ENCODE results near the gene CYP4F3. TPM values are rescaled to one million over a fixed set of nuclear protein-coding genes. Genes with fewer than 3 reads are reported as not detected.
A peak's percentile ranks its signal among the peaks of the same experiment; 100 is the strongest.
"Not testable (repeated sequence)": the region's sequence is repeated elsewhere in the genome, so short reads cannot be mapped to it uniquely, and the experiment has no call there.

Gene CYP4F3
- total RNA-seq, 1 donor from 2014 or later: 0.96 TPM

DNA sequence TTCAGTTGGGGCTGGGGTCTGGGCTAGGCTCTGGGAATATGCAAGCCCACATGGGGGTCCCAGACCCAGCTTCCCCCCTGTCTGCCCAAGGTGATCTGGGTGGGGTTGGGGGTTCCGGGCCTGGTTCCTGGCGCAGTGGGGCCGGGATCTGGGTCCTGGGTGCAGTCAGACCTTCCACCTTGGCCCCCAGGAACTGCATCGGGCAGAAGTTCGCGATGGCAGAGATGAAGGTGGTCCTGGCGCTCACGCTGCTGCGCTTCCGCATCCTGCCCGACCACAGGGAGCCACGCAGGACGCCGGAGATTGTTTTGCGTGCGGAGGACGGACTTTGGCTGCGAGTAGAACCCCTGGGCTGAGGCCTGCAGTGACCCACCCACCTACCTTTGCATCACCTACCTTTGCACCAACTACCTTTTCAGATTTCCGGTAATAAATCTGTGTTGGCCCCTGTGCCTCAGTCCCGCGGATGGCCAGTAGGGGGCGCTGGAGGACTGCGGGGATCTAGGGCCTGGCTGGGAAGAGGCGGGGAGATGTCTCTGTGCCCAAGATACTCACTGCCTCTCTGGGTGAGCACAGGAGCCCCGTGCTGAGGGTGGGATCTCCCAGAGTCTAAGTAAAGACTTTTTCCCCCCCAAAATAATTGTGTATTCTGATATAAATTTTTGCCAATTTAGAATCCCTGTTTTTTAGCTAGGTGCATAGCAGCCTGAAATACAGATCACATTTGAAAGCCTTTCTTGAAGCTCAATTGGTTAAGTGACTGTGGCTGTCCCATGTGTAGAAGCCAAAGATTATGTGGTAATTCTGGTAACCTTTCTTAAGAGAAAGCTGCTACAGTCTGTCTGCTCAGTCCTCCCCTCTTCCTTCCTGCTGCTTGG, 11.5 kb upstream of the CYP4F3 start:
- DNase-seq (ENCODE audit: low spot score): peak; percentile 57

DNA sequence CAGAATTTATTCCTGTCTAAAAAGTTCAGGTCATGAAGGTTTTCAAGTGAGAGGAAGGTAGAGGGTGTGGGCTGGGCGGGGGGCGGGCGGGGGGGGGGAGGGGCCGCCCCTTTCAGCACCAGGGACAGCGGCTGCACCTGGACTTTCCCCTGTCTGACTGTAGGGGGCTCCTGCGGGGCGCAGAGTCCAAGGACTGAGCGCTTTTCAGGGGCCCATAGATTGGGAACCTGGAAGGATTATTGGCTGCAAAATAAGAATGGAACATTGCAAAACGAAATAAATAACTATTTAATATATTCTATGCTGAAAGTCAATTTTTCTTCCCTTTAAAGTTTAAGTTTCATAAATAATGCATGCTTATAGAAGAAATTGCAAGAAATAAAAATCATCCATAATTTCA, 8.9 kb upstream of the CYP4F3 start:
- DNase-seq (ENCODE audit: low spot score): no peak

DNA sequence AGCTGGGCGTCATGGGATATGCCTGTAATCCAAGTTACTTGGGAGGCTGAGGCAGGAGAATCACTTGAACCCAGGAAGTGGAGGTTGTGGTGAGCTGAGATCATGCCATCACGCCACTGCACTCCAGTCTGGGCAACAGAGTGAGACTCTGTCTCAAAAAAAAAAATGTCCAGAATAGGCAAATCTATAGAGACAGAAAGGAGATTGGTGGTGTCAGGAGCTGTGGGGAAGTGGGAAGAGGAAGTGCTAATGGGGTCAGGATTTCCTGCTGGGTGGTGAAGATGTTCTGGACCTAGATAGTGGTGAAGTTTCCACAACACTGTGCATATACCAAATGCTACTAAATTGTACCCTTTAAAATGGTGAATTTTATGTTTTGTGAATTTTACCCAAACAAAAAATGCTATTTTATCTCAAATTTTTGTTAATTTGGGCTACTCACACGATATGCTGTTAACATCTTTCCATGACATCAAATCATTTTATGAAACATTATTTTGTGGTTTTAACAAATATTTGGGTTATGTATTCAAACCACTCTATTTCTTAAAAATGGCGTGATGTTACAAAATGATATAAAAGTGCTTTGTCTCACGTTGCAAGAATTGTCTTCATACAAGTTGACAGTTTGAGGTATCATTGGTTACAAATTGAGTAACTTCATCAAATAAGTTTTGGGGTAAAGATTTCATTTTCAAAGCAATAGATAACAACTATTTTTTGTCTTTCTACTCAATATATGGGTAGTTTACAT, 7.4 kb upstream of the CYP4F3 start:
- no peak for DNase-seq (ENCODE audit: low spot score)

DNA sequence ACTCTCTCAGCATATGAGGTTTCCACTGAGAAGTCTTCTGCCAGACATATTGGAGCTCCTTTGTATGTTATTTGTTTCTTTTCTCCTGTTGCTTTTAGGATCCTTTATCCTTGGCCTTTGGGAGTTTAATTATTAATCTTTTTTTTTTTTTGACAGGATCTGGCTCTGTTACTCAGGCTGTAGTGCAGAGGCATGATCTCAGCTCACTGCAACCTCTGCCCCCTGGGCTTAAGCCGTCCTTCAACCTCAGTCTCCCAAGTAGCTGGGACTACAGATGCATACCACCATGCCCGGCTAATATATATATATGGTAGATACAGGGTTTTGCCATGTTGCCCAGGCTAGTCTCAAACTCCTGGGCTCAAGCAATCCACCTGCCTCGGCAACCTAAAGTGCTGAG, 6.6 kb upstream of the CYP4F3 start:
- no peak for DNase-seq (ENCODE audit: low spot score)

DNA sequence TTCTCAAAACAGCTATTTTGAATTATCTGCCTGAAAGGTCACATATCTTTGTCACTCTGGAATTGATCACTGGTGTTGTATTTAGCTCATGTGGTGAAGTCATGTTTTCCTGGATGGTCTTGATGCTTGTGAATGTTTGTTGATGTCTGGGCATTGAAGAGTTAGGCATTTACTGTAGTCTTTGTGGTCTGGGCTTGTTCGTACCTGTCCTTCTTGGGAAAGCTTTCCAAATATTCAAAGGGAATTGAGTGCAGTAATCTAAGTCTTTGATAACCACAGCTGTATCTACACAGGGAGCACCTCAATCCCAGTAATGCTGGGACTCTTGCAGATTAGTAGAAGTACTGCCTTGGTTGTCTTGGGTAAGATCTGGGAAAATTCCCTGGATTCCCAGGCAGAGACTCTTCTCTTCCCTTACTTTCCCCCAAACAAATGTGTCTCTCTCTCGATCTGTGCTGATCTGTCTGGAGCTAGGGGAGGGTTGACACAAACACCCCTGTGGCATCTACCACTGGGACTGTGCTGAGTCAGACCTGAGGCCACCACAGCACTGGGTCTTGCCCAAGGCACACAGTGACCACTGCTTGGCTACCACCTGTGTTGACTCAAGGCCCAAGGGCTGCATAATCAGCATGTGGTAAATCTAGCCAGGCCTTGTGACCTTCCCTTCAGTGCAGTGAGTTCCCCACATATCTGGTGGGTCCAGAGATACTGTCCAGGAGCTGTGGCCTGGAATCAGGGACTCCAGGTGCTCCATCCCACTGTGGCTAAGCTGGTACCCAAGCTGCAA, 5.5 kb upstream of the CYP4F3 start:
- no peak for DNase-seq (ENCODE audit: low spot score)

DNA sequence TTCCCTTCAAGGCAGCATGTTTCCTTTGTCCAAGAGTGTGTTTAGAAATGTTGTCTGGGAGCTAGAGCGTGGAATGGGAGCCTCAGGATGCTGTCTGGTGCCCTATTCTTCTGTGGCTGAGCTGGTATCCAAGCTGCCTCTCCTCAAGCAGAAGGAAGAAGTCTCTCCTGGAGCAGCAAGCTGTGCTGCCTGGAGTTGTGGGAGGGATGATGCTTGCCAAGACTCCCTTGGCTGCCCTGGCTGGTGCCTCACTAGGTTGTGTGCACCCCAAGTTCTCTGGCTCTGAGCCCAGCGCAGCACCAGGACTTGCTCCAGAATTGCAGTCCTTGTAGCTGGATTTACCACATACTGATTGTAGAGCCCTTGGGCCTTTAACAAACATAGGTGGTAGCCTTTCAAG, 4.7 kb upstream of the CYP4F3 start:
- no peak for DNase-seq (ENCODE audit: low spot score)

DNA sequence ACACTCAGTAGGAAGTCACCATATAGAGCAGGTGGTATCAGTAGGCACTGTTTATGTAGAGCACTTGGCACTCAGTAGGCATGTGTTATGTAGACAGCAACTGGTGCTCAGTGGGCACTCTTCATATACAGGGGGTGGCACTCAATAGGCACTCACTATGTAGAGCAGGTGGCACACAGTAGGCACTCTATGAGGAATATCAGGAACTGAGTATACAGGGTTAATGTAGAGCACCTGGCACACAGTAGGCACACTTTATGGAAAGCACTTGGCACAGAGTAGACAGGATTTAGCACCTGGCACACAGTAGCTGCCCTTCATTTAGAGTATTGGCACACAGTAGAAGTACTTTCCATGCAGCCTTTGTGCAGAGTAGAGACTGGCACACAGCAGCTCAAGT, 1.1 kb upstream of the CYP4F3 start:
- no peak for DNase-seq (ENCODE audit: low spot score)

DNA sequence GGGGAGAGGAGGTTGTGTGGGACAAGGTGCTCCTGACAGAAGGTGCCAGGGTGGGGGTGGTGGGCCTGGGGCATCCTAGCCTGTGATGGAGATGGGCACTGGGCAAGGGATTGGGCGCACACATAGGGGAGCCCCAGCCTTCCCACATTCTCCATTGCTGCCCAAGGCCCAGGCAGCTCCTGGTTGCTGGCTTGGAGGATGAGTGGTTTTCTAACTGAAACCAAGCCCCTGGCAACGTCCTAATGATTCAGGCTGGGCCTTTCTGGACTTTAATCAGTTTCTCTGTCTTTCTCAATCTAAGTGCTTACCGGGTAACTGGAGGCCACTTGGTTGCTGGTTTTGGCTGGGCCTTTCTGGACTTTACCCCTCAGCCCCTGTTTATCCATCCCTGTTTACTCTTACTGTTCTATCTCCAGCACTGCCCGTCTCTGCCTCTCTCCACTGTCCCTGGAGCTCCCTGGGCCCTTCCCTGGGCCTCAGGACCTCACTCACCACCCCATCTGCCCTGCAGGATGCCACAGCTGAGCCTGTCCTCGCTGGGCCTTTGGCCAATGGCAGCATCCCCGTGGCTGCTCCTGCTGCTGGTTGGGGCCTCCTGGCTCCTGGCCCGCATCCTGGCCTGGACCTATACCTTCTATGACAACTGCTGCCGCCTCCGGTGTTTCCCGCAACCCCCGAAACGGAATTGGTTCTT, 354 bp downstream of the CYP4F3 start:
- DNase-seq (ENCODE audit: low spot score): no peak

DNA sequence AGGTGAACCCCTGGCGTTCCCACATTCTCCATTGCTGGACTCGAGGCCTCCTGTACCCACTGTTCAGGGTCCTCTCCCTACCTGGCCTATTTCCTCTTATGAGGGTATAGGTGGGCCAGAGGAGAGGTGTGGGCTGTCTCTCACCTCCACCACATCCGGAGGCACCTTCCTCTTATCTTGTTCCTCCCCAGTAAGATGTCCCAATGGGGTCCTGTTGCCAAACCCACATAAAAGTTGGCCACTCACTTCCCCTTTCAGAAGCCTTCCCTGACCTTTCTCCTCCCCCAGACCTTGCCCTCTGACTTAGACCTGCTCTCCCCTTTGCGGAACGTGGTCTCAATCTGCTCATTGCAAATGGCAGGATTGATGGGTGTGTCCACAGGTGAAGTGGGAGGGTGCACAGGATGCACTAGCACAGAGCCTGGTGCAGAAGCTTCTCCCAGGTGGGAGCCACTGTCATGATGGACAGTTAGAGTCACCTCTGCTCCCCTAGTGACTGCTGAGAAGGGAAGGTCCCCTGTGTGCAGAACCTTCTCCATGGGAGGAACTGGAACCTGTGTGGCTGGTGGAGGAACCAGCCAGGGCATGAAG, 1.3 kb downstream of the CYP4F3 start:
- DNase-seq (ENCODE audit: low spot score): no peak

DNA sequence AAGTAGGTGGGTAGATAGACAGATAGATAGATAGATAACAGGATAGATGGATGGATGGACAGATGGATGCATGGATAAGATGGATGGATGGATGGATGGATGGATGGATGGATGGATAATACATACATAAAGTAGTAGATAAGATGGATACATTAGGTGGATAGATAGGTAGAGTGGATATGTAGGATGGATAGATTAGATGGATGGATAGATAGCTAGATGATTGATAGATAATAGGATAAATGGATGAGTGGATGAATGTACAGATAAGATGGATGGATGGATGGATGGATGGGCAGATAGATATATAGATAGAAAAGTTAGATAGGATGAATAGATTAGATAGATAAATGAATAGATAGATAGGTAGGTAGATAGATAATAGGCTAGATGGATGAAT, 2.1 kb downstream of the CYP4F3 start:
- DNase-seq (ENCODE audit: low spot score): no peak

DNA sequence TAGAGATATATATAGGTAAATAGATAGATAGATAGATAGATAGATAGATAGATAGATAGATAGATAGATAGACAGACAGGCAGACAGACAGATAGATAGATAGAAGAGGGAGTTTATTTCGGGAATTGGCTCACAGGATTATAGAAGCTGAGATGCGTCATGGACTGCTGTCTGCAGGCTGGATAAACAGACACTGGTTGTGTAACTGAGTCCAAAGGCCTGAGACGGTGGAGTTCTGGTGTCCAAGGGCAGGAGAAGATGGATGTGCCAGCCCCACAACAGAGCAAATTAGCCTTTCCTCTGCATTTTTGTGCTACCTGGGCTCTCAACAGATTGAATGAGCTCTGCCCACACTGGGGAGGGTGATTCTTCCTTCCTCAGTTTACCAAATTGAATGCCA, 2.7 kb downstream of the CYP4F3 start:
- no peak for DNase-seq (ENCODE audit: low spot score)

DNA sequence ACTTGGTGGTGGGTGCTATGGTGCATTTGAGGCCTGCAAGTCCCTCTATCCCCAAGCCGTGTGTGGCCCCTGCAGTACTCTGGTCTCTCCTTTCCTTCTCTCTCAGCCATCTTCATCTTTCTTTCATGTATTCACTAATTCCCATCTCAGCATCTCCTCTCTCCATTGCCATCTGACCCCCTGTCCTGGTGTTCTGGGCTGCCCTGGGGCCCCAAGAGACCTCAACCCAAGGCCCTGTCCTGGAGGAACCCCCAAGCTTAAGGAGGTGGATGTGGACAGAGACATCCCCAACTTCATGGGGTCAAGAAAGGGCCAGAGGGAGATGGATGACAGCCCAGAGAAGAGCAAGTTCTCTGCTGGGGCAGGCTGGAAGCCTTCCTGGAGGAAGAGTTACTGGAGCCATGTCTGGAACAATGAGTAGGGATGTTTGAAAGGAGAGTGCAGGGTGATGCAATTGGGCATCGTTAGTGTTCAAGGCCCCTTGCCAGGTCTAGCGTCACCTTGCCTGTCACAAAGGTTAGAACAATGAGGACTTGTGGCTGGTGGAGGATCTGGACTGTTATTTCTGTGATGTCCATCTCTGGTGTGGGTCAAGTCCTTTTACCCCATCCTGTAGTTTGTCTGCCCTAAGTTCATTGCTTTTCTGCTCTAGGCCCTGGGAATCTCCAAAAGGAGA, 3.5 kb downstream of the CYP4F3 start:
- DNase-seq (ENCODE audit: low spot score): no peak

DNA sequence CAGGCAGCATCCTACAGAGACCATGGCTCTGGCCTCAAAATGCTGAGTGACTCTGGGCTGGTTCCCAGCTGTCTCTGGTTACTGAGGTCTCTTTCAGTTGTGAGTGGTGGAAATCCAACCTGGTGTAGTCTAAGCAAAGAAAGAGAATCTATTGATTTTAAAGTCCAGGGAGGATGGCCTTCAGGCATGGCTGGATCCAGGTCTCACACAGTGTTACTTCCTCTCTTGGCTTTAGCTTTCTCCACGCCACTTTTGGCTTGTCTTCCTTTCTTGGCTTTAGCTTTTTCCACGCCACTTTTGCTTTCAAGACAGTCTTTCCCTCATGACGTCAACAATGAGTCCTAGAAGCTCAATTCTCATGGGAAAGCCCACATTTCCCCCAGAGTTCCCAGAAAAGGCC, 4.1 kb downstream of the CYP4F3 start:
- DNase-seq (ENCODE audit: low spot score): no peak

DNA sequence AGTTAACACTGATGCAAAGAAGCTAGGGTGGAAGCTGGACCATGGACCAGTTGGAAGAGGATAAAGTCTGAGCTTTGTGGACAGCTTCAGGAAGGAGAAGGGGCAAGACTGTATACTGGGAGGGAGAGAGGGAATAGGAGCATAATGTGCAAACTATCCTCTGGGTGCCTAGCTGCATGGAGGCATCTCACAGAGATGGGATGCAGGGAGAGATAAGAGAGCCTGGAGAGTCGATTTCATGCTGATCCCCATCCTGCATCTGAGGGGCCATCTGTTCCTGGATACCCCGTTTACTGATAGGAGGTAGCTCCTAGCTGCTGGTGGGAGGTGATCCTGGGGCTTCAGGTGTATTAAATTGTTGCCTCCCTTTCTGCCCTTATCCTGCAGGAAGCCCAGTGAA, 8.8 kb downstream of the CYP4F3 start:
- no peak for DNase-seq (ENCODE audit: low spot score)

DNA sequence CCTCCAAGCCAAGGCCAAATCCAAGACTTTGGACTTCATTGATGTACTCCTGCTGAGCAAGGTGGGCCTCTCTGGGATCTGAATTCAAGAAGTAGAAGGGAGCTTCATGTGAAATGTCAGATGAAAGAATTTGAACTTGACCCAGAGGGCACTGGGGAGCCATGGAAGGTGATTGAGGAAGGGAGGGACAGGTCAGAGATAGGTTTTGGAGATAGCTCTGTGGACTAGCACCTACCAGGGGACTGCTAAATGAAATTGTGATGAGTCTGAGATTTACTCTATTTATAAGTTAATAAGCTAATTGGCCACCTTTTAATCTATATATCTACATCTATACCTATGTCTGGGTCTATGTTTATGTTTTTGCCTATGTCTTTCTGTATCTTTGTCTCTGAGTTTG, 9.4 kb downstream of the CYP4F3 start:
- not testable (repeated sequence) for DNase-seq (ENCODE audit: low spot score)

DNA sequence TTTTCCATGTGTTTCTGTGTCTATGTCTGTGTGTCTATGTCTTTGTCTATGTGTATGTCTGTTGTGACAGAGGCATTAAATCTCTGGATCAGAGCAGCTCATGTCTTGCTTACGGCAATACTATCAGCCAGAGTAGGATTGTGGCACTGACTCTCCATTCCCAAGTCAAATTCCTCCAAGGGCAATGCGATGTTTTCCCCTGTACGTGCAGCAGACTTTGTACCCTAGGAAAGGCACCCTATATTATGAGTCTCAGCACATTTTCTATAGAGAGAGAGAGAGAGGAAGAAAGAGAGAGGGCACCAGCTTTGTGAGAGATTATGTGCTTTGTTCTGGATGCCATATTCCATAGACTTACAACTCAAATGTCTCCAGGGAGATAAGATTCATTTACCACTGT, 11.1 kb downstream of the CYP4F3 start:
- no peak for DNase-seq (ENCODE audit: low spot score)

DNA sequence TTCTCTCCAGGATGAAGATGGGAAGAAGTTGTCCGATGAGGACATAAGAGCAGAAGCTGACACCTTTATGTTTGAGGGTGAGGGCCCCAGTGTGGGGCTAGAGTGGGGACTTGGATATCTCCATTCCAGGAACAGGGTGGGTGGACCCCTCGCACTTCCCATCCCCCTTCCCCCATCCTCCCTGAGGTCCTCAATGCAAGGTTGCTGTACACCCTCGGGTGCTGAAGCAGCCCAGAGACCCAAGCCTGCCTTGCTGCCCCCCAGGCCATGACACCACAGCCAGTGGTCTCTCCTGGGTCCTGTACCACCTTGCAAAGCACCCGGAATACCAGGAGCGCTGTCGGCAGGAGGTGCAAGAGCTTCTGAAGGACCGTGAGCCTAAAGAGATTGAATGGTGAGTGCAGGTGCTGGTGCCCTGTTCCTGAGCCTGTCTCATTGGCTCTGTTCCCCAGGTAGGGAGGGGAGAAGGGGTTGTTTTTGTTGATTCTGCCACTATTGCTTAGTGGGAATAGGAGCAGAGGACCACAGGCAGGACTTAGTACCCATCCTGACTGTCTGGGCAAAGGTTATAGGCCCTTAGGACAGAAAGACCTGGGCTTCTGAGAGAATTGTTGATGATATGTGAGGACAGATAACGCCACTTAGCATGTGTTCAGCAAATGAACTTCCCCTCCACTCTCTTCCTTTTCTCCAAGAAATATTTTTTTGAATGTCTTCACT, 12.0 kb downstream of the CYP4F3 start:
- no peak for DNase-seq (ENCODE audit: low spot score)

DNA sequence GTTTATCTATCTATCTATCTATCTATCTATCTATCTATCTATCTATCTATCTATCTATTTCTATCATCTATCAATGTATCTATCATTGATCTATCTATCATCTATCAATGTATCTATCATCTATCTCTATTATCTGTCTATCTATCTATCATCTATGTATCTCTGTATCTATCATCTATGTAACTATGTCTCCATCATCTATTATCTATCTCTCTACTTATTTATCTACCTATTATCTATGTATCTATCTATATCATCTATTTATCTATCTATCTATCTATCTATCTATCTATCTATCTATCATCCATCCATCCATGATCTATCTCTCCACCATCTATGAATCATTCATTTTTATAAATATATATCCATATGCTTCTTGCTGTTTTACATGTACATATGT, 15.8 kb downstream of the CYP4F3 start:
- DNase-seq (ENCODE audit: low spot score): no peak

DNA sequence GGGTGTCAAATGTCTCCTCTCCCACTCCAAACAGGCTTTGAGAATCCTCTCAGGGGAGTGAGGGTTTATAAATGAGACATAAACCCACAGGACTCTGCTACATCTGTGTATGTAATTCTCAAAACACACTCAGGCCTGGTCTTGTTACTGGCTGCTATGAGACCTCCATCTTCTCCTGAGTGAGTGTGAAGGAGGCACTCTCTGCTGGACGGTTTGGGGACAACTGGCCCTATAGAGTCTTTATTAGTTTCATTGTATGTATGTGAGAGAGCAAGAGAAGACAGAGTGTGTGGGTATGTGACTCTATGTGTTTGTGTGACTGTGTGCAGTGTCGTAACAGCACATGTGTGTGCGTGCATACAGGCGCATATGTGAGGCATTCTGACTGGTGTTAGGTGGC, 22.6 kb downstream of the CYP4F3 start:
- no peak for DNase-seq (ENCODE audit: low spot score)

DNA sequence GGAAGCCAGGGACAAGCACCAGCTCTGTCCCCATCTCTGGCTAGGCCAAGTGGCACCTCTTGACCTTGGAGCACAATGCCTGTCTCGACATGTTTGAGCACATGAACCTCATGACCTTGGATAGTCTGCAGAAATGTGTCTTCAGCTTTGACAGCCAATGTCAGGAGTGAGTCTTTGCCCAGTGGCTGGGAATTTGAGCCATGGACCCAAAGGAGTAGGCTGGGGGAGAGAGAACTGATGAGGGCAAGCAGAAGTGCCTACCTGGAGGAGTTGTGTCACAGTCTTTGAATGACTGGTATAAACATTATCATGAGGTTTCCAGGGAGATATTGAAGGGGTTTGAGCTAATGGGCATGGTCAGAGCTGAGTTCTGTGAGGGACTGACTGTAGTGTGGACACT, 25.5 kb downstream of the CYP4F3 start:
- DNase-seq (ENCODE audit: low spot score): no peak

Data from umbilical cord (tissue), 2 donors.